ENCODE measurements around the gene LCE1C.

Gene LCE1C

DNA sequence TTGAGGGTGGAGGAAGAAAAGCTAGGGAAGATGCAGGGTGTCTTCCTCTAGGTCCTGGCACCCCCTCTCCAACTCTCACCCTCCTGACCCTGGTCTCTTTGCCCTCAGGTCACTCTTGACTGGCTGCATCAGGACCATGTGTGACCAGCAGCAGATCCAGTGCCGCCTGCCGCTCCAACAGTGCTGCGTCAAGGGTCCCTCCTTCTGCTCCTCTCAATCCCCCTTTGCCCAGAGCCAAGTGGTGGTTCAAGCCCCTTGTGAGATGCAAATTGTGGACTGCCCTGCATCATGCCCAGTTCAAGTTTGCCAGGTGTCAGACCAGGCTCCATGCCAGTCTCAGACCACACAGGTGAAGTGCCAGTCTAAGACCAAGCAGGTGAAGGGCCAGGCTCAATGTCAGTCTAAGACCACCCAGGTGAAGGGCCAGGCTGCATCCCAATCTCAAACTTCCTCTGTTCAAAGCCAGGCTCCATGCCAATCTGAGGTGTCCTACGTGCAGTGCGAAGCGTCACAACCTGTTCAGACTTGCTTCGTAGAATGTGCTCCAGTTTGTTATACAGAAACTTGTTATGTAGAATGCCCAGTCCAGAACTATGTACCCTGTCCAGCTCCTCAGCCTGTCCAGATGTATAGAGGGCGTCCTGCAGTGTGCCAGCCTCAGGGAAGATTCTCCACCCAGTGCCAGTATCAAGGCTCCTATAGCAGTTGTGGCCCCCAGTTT, 46.8 kb downstream of the LCE1C start:
- DNase-seq, result no peak

DNA sequence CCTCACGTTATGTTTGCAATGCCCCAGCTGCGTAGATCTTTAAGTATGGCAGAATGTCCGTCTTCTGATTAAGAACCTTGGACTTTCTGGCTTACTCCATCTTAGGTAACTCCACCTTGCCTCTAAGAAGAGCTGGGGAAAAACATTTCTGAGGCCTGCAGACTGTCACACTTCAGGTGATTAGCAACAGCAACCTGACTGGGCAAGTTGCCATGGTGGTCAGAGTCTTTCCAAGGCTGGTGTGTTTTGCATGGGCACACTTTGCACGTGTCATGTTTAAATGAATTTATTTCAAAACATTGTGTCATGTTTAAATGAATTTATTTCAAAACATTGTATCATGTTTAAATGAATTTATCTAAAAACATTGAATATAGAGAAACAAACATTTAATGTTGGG, 47.8 kb downstream of the LCE1C start:
- DNase-seq, result no peak

DNA sequence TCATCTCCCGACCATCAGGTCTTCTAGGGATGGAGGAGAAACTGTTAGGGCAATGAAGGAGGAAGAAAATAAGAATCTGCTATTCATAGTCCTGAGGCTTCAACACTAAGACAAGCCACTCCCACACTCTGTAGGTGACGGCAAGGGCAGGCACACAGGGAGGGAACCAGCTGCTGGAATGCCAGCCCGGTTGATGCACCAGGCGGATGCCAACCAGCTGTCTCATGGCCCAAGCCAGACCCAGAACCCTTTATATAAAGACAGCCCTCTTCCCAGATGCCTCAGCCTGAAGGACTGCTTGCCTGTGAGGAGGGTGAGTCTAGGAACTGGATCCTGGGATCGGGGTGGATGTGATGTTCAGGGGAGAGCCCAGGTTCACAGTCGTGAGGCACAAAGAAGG, 48.7 kb downstream of the LCE1C start, which contains the start of gene KPRP:
KPRP (plus strand) TSS at position 279 of the 400 bp plus-strand sequence. CDS start 1,564 bp downstream, outside the sequence.
- DNase-seq, result no peak

DNA sequence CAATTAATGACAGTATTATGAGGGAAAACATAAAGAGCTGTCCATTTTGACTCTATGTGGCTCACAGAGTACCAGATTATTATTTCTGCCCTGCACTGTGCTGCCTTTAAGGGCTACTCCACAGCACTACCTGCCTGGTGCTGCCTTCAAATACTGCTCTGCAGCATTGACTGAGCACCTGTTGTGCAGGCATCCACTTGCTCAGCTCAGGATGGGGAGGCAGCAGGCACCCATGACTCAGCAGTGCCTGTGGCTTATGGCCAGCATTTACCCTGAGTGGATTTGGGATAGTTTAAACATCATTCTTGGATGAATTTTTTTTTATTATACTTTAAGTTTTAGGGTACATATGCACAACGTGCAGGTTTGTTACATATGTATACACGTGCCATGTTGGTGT, 49.6 kb downstream of the LCE1C start:
- no peak for DNase-seq

Data from stimulated activated CD4-positive, alpha-beta T cell treated with anti-CD3 and anti-CD28 coated beads, Interleukin-1b, Interleukin-23, amount 100 ng/mL, for 48 hours (primary cell).